Hematopoietic multipotent progenitor cell treated with erythropoietin and hydrocortisone succinate and interleukin-3 and kit ligand, for 6 days (in vitro differentiated cells): ENCODE results near the gene PPP2R1A.
"Not testable (repeated sequence)": the region's sequence is repeated elsewhere in the genome, so short reads cannot be mapped to it uniquely, and the experiment has no call there.

Experiments
- DNase-seq: peaks from one replicate; pipeline ENCODE4 v3.0.0-alpha.2; 2015

PPP2R1A gene

DNA sequence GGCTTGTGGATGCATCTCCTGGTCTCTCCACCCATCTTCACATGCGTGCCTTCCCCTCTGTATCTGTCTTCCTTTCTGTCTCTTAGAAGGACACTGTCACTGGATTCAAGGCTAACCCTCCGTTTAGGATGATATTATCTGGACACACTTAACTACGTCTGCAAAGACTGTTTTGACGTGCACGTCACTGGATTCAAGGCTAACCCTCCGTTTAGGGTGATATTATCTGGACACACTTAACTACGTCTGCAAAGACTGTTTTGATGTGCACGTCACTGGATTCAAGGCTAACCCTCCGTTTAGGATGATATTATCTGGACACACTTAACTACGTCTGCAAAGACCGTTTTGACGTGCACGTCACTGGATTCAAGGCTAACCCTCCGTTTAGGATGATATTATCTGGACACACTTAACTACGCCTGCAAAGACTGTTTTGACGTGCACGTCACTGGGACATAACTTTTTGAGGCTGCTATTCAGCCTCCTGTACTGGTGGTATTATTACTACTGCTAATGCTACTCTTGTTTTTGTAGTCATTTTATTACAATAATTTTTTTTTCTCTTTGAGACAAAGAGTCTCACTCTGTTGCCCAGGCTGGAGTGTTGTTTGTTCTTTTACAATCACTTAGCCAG lies 11.0 kb downstream of the PPP2R1A start:
- DNase-seq, result not testable (repeated sequence)

DNA sequence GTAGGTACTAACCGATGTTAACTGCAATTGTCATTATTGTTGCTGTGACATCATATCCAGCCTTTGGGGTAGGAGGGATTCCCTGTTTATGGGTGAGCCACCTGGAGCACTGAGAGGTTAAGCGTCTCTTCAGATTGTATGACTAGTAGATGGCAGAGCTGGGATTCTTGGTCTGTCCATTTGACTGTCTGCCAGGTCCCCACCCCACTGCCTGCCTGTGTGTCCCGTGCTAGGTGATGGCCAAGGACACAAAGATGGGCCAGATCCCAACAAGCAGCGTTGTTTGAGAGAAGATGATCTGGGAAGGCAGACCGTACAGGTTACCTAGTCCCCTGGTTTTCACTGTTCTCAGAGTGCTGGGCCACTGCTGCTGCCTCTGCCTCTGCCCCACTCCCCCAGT lies 16.6 kb downstream of the PPP2R1A start:
- no peak for DNase-seq

DNA sequence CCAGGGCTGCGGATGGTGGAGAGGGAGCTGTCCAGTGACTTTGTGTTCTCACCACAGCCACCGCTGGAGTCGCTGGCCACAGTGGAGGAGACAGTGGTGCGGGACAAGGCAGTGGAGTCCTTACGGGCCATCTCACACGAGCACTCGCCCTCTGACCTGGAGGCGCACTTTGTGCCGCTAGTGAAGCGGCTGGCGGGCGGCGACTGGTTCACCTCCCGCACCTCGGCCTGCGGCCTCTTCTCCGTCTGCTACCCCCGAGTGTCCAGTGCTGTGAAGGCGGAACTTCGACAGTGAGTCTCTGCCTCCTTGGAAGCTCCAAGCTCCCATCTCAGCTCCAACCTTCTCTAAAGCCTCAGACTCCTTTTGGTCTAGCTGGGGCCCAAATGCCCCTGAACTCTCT lies 21.4 kb downstream of the PPP2R1A start:
- DNase-seq, result no peak

DNA sequence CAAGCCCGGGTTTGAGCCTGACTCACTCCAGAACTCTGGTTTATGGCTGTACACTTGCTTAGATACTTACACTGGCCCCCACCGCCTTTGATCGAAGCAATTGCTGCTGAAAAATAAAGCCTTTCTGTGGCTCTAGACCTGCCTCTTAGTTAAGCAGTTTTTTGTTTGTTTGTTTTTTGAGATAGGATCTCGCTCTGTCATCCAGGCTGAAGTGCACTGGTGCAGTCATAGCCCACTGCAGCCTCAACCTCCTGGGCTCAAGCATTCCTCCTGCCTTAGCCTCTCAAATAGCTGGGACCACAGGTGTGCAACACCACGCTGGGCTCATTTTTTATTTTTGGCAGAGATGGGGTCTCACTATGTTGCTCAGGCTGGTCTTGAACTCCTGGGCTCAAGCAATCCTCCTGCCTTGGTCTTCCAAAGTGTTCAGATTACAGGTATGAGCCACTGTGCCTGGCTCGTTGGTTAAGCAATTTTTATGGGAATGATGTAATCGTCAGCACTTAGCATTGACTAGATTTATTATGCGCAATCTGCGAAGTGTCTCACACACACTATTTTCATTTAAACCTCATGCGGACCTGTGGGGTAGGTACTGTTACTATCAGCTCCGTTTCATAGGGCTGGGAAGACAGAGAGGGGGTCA lies 22.2 kb downstream of the PPP2R1A start:
- DNase-seq, result no peak

DNA sequence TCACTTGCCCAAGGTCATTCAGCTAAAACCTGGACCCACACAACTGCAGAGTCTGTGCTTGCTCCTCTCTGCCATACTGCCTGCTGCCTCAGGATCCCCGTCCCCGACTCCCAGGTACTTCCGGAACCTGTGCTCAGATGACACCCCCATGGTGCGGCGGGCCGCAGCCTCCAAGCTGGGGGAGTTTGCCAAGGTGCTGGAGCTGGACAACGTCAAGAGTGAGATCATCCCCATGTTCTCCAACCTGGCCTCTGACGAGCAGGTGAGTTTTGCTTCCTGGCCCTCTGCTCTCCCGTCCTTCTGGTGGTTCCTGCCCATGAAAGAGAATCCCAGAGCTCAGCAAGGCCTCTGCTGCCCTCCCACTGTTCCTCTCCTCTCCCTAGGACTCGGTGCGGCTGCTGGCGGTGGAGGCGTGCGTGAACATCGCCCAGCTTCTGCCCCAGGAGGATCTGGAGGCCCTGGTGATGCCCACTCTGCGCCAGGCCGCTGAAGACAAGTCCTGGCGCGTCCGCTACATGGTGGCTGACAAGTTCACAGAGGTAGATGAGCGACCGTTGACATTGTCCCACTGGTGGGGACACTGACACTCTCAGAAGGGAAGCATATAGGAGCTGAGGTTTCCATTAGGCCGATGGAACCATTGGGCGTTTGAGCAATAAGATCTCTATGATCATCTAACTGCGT lies 22.9 kb downstream of the PPP2R1A start:
- DNase-seq, result no peak

DNA sequence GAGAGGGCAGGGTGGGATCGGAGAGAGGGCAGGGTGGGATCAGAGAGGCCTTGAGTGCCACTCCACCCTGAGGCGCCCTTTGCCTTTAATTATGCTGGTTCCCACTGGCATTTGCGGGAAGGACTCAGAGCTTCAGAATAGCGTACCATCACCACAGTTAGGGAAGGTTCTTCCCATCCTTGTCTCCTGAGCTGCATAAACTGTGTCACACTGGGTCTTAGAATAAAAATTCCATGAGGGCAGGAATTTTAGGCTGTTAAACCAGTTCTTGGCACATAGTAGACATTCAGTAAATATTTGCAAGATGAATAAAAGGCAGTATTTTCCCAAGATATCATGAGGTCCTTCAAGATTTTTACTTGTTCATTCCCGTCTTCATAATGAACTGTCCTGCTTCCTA lies 24.4 kb downstream of the PPP2R1A start:
- DNase-seq, result no peak

DNA sequence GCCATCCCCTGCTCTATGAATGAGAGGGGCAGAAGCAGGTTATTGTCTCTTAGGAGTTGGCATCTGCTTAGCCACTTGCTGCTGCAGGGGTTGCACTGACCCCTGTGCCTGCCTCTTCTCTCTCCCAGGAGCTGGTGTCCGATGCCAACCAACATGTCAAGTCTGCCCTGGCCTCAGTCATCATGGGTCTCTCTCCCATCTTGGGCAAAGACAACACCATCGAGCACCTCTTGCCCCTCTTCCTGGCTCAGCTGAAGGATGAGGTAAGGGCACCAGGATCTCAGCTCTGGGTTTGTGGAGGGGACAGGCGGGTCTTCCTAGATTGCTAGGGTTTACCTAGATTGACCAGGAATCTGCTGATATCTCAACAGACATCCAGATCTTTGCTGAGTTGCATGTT lies 26.5 kb downstream of the PPP2R1A start:
- no peak for DNase-seq

DNA sequence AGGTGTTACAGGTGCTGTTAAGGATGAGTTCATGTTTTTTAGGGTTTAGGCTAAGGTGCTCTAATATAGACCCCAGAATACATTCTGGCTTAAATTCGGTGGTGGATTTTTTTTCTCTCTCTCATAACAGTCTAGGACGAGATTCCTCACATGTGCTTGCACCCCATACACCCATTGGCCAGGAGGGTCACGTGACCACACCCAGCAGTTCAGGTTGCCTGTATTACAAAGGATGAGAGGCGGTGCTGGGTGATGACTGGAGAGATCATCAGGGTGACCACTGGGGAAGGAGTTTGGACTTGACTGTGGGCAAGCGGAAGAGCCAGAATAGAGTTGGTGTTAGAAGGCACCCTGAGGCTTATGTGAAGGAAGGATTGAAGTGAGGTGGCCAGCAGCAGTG lies 27.7 kb downstream of the PPP2R1A start:
- no peak for DNase-seq

DNA sequence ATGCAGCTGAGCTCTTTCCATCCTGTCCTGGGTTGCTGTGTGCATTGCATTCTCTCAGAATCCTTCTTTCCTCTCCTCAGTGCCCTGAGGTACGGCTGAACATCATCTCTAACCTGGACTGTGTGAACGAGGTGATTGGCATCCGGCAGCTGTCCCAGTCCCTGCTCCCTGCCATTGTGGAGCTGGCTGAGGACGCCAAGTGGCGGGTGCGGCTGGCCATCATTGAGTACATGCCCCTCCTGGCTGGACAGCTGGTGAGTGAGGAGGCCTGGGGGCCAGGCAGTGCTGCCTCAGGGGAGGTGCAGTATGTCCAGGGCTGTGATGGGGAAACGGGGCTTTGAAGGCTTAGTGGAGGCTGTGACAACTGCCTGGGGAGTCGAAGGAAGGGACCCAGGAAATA lies 29.8 kb downstream of the PPP2R1A start:
- no peak for DNase-seq

DNA sequence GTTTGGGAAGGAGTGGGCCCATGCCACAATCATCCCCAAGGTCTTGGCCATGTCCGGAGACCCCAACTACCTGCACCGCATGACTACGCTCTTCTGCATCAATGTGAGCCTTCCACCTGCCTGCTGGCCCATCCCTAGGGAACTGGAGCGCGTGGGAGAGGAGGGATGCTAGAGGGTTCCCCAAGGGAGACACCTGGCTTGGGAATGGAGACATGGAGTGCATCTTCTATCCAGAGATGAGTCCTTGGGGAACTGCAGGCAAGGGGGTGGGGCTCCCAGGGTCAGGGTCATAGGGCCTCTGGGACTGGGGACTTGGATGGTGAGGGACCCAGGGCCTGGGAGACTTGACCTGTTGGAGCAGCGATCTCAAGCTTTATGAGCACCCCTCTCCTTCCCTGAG lies 31.2 kb downstream of the PPP2R1A start:
- no peak for DNase-seq

DNA sequence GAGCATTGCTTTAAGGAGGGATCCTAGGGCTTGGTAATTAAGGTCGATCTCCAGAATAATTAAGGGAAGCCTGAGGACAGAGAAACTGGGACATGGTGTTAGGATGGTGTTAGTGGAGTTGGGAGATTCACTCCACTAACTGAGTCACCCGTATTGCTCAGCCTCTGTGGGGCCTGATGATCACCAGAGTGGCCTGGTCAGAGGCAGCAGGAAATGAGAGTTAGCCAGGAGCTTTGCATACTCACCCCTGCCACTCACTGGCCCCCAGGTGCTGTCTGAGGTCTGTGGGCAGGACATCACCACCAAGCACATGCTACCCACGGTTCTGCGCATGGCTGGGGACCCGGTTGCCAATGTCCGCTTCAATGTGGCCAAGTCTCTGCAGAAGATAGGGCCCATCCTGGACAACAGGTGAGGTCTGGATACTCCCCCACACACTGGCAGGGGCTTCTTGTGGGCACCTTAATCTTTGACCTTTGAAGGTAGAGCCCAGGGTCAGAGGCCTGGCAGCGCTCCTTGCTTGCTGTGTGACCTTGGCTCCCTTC lies 32.1 kb downstream of the PPP2R1A start:
- DNase-seq, result no peak

DNA sequence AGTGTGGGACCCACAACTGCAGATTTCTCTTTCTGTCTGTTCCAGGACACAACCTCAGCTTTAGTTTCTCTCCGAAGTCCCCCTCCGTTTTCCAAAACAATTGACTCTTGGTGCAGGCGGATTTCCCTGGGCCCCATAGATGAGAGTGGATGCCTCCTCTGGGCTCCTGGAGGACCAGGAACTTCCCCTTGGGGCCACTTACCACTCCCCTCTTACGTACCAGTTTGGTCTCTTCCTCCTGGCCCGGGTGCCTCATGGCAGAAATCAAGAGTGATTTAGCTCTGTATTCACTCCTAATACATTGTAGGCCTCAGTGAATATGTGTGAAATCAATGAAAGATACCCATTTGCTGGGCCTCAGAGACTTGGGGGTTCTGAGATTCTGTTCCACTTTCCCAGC lies 34.4 kb downstream of the PPP2R1A start:
- DNase-seq, result no peak

DNA sequence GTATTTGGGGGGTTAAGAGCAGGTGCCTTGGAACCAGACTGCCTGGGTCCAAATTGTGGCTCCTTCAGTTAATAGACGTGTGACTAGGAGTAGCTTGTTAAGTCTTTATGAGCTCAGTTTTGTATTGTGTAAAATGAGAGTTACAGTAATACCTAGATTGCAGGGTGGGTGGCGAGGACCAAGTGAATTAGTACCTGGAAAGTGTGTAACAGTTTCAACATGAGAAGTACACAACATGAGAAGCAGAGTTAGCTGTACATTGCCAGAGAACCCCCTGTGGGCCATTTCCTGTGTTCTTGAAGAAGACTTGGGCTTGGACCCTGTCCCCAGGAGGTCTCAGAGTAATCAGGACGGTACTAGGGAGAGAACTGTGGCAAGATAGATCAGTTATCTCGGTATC lies 36.8 kb downstream of the PPP2R1A start:
- no peak for DNase-seq

DNA sequence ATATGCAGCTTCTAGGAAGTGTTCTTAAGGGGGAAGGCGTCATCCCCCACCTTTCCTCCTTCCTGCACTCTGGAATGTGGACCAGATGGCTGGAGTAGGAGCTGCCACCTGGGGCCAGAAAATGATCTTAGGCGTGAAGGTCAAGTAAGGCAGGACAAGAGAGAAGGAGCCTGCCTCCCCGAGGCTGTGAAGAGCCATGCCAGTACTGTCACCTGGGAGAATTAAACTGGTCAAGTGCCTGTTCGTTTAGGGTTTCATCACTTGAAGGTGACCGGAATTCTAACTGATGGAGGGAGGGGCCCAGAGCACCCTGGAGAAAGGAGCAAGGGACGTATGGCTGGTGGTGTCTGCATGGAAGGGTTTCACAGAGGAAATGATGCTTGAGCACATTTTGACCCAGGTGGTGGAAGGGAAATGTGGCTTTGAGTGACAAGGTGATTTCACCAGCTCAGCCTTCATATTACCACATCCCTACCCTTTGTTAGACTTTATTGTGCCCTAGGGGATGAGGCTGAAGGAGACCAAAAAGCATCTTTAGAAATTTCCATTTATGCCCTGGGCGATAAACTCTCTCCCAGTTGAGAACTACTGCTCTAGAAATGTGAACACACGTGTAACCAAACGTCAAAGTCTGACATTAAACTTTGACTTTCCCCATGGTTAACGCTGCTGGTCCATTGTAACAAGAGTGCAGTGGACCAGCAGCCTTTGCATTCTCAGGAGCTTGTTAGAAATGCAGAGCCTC lies 37.5 kb downstream of the PPP2R1A start:
- DNase-seq, result no peak

DNA sequence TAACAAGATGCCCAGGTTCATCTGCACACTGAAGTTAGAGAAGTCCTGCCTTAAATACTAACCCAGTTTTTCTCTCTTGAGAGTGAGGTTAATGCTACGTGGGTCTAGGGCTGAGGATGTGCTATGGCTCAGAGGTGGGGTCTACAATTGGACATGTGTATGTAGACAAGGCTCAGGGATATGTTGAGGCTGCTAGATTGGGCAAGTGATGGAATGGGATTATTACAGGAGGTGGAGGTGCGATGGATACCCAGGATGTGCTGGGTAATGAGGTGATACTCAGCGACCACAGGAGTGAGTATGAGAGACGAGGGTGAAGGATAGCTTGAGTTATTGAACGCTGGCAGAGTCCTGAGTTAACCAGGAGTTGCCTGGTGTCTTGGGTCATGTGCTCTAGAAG lies 38.1 kb downstream of the PPP2R1A start:
- DNase-seq, result no peak

DNA sequence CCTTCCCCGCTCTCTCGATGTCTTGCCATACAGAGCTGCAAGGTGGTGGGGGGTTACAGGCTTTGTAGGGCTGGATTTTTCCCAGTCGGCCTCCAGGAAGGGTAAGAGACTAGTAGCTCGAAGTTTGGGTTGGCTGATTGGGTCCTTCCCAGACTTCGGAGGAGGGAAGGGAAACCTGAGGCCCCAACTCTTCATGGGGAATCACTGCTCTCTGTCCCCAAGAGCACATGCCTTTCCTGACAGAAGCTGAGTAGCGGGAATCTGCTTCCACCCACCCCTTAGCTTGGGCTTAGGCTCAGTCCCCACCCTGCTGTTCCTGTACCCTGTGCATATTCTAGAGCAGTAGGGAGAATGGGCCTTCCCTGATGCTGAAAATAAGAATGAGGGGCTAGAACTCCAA lies 39.7 kb downstream of the PPP2R1A start:
- DNase-seq, result no peak

DNA sequence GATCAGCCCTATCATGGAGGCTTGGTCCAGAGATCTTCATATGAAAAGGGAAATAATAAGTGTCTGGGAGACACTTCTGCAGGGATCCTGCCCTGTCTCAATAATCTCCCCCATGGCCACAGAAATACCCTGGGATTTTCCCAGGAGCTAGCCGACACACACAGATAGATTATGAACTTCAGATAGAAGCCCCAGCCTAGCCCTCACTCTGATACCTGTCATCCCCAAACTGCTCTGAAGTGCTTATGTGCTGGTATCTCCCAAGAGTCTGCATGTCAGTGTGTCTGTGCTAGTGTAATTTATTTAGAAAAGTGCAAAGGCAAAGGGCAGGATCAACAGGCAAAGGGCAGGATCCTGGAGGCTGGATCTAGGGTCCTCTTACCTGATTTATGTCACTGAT lies 40.8 kb downstream of the PPP2R1A start:
- DNase-seq, result no peak

DNA sequence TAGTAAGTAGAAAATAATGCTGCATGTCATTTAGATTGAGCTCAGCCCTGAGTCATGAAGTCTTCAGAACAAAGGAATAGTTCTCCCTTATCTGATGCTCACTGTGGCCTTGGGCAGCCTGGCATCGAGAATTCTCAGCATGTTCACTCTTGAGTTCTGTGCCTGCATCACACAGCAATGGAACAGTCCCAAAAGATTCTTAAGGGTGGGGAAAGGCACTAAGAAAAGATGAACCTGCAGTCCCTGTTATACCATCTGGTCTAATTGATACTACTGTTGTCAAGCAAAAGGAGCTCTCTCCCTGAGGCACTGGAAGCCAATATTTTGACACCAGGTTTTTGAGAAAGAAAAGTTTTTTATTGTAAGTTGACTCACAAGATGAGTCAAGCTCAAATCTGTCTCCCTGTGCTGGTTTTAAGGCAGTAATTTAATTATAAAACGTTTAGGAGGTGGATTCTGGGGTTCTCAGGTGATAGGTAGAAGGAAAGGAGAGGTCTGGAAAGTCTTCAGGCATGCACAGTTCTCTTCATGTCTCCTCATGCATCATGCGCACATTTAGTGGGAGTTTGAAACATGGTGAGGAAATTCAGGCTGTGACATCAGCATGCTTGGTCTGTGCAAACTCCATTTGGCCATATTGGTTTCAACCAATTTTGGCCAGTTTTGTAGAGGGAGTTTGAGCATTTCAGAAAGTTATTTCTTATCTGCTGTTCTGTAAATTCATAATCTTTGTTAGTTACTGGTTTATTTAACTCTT lies 41.5 kb downstream of the PPP2R1A start:
- DNase-seq, result no peak

DNA sequence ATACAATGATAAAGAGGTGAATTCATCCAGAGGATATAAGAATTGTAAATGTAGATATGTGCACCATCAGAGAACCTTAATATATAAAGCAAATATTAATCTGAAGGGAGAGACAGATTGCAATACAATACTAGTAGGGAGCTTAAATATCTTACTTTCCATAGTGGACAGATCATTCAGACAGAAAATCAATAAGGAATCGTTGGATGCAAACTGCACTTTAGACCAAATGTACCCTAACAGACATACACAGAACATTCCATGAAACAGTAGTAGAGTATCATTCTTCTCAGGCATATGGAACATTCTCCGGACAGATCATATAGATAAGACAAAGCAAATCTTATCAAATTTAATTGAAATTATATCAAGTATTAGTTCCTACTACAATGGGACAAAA lies 44.6 kb downstream of the PPP2R1A start:
- DNase-seq, result no peak

DNA sequence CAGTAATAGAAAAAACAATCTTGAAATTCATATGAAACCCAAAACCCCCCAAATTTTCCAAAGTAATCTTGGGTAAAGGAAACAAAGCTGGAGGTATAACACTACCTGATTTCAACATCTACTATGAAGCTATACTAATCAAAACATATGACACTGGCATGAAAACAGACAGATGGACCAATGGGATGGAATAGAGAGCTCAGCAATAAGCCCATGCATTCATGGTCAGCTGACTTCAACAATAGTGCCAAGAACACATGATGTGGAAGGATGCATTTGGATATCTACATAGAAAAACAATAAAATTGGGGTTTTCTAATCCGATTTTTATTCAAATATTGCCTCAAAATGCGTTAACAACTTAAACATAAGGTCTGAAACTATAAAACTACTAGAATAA lies 47.3 kb downstream of the PPP2R1A start:
- no peak for DNase-seq

DNA sequence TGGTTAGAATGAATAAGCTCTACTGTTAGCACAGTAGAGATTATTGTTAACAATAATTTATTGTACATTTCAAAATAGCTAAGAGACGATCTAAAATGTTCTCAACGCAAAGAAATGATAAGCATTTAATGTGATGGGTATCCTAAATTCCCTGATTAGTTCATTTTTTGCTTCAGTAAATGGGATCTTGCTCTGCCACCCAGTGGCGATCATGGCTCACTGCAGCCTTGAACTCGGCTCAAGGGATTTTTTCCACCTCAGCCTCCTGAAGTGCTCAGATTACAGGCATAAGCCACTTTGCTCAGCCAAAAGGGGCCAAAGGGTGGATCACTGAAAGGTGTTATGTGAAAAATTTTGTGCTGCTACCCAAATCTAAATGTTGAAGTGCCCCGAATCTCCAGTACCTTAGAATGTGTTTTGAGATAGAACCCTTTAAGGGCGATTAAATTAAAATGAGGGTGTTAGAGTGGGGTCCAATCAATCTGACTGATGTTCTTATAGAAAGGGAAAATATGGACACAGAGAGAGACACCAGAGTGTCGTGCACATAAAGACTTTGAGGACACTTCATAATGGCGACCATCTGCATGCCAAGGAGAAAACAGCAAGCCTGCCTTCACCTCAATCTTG lies 48.0 kb downstream of the PPP2R1A start:
- DNase-seq, result peak; percentile 71

DNA sequence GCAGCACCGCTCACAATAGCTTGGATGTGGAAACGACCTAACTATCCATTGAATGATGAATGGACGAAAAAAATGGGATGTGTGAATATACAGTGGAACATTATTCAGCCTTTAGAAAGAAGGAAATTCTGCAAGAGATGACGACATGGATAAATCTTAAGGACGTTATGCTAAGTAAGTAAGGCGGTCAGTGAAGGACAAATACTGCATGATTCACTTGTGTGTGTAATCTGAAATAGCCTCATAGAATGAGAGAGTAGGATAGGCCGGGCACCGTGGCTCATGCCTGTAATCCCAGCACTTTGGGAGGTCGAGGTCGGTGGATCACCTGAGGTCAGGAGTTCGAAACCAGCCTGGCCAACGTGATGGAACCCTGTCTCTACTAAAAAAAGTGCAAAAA lies 54.2 kb downstream of the PPP2R1A start:
- DNase-seq, result no peak
